ENCODE data around the gene RNU7-1. TPM values are rescaled to one million over a fixed set of nuclear protein-coding genes. Genes with fewer than 3 reads are reported as not detected.

The RNU7-1 gene
- total and polyA plus RNA-seq, 9 of the 15 experiments (the other 6 are each of a cell fraction or from before 2014, with no cell fraction given), result not detected

DNA sequence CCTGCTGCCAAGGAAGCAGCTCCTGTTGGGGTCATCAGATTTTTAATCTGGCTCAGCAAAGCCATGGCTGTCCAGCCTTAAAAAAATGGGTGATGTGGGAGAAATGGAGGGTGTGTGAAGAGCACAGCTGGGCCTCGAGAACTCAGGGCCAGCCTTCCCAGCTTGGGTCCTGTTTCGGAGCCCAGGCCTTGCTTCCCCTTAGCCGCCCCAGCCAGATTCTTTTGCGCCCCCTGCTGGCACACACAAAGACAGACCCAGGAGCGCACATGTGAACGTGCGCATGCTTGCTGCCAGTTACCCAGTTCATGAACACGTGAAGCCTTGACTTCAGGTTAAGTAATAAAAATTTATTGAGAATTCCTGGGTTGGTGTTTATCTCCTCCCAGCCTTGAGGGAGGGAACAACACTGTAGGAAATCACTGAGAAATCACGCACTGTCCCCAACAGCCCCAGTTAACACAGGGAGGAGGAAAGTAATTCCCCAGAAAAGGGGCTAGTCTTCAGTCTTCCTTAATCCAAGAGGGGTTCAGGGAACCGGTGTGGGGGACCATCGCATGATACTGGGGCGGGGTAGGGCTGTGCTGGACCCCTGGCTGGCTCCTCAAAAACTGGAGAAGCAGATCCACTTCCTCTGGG lies 21.5 kb downstream of the RNU7-1 start (continued):
- TF ChIP-seq, protein P1, sequence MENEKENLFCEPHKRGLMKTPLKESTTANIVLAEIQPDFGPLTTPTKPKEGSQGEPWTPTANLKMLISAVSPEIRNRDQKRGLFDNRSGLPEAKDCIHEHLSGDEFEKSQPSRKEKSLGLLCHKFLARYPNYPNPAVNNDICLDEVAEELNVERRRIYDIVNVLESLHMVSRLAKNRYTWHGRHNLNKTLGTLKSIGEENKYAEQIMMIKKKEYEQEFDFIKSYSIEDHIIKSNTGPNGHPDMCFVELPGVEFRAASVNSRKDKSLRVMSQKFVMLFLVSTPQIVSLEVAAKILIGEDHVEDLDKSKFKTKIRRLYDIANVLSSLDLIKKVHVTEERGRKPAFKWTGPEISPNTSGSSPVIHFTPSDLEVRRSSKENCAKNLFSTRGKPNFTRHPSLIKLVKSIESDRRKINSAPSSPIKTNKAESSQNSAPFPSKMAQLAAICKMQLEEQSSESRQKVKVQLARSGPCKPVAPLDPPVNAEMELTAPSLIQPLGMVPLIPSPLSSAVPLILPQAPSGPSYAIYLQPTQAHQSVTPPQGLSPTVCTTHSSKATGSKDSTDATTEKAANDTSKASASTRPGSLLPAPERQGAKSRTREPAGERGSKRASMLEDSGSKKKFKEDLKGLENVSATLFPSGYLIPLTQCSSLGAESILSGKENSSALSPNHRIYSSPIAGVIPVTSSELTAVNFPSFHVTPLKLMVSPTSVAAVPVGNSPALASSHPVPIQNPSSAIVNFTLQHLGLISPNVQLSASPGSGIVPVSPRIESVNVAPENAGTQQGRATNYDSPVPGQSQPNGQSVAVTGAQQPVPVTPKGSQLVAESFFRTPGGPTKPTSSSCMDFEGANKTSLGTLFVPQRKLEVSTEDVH (IDR thresholded peaks at IDR 0.05; ENCODE audit: low read depth, partially characterized antibody), result peak; percentile 22
- TF ChIP-seq BRD9 (IDR thresholded peaks at IDR 0.05; ENCODE audit: low read depth, partially characterized antibody) (no peak), PRMT5 (CRISPR knock-in tag; IDR thresholded peaks at IDR 0.05) (no peak), MCM5 (IDR thresholded peaks at IDR 0.05; ENCODE audit: low read depth) (no peak), CREM (IDR thresholded peaks at IDR 0.05; ENCODE audit: low read depth) (no peak), ZFX (CRISPR knock-in tag; IDR thresholded peaks at IDR 0.05) (peak; percentile 85), ZFP36 (IDR thresholded peaks at IDR 0.05; ENCODE audit: low read depth, low read length, partially characterized antibody) (no peak), SMAD2 (IDR thresholded peaks at IDR 0.05; ENCODE audit: low read depth, low read length) (no peak), RBM34 (IDR thresholded peaks at IDR 0.05; ENCODE audit: borderline replicate concordance, insufficient read depth, low read length) (no peak), ZNF584 (CRISPR knock-in tag; IDR thresholded peaks at IDR 0.05; ENCODE audit: low read depth) (no peak), NFRKB (IDR thresholded peaks at IDR 0.05; ENCODE audit: low read depth) (no peak), KLF16 (IDR thresholded peaks at IDR 0.05) (0 out of 2 replicates have a peak, but pooled peaks have one; percentile 13), EP400 (IDR thresholded peaks at IDR 0.05) (peak; percentile 79), CBFA2T3 (IDR thresholded peaks at IDR 0.05) (no peak), STAG1 (CRISPR knock-in tag; IDR thresholded peaks at IDR 0.05; ENCODE audit: borderline replicate concordance) (no peak), SIRT6 (IDR thresholded peaks at IDR 0.05; ENCODE audit: low read depth, low read length) (no peak)
- TF ChIP-seq, protein P2, sequence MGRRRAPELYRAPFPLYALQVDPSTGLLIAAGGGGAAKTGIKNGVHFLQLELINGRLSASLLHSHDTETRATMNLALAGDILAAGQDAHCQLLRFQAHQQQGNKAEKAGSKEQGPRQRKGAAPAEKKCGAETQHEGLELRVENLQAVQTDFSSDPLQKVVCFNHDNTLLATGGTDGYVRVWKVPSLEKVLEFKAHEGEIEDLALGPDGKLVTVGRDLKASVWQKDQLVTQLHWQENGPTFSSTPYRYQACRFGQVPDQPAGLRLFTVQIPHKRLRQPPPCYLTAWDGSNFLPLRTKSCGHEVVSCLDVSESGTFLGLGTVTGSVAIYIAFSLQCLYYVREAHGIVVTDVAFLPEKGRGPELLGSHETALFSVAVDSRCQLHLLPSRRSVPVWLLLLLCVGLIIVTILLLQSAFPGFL (CRISPR knock-in tag; IDR thresholded peaks at IDR 0.05), result no peak
- TF ChIP-seq, protein P3, sequence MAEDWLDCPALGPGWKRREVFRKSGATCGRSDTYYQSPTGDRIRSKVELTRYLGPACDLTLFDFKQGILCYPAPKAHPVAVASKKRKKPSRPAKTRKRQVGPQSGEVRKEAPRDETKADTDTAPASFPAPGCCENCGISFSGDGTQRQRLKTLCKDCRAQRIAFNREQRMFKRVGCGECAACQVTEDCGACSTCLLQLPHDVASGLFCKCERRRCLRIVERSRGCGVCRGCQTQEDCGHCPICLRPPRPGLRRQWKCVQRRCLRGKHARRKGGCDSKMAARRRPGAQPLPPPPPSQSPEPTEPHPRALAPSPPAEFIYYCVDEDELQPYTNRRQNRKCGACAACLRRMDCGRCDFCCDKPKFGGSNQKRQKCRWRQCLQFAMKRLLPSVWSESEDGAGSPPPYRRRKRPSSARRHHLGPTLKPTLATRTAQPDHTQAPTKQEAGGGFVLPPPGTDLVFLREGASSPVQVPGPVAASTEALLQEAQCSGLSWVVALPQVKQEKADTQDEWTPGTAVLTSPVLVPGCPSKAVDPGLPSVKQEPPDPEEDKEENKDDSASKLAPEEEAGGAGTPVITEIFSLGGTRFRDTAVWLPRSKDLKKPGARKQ (CRISPR knock-in tag; IDR thresholded peaks at IDR 0.05), result no peak
- TF ChIP-seq, protein P4, sequence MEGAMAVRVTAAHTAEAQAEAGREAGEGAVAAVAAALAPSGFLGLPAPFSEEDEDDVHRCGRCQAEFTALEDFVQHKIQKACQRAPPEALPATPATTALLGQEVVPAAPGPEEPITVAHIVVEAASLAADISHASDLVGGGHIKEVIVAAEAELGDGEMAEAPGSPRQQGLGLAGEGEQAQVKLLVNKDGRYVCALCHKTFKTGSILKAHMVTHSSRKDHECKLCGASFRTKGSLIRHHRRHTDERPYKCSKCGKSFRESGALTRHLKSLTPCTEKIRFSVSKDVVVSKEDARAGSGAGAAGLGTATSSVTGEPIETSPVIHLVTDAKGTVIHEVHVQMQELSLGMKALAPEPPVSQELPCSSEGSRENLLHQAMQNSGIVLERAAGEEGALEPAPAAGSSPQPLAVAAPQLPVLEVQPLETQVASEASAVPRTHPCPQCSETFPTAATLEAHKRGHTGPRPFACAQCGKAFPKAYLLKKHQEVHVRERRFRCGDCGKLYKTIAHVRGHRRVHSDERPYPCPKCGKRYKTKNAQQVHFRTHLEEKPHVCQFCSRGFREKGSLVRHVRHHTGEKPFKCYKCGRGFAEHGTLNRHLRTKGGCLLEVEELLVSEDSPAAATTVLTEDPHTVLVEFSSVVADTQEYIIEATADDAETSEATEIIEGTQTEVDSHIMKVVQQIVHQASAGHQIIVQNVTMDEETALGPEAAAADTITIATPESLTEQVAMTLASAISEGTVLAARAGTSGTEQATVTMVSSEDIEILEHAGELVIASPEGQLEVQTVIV (CRISPR knock-in tag; IDR thresholded peaks at IDR 0.05; ENCODE audit: borderline replicate concordance), result no peak
- TF ChIP-seq, protein P5, sequence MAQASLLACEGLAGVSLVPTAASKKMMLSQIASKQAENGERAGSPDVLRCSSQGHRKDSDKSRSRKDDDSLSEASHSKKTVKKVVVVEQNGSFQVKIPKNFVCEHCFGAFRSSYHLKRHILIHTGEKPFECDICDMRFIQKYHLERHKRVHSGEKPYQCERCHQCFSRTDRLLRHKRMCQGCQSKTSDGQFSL (CRISPR knock-in tag; IDR thresholded peaks at IDR 0.05), result no peak
- TF ChIP-seq, protein P5 (tag; IDR thresholded peaks at IDR 0.05), result no peak

Data from K562 (cell line).